Esophagus squamous epithelium (tissue), 5 donors: ENCODE measurements around the gene DPY30. TPM values are rescaled to one million over a fixed set of nuclear protein-coding genes. Genes with fewer than 3 reads are reported as not detected.

Experiments used
- DNase-seq: peaks from one replicate; lab custom pipeline; 2025; lab: John Stamatoyannopoulos, UW
- H3K27ac ChIP-seq, 4 donors: fragments of 200-600 bp; sonication (generic); one replicate each; pipeline ENCODE4 v1.5.1; 2016 to 2019; ENCODE audit warnings: mild to moderate bottlenecking in 1 of 4
- H3K27me3 ChIP-seq, 4 donors: fragments of 200-600 bp; sonication (generic); 1 replicate in 3 of 4; 2 replicates in 1 of 4; pipeline versions ENCODE4 v1.5.1 to v1.6.0; 2017 to 2021; ENCODE audit warnings: antibody characterized with exemption in 1 of 4
- H3K36me3 ChIP-seq, 3 donors: fragments of 200-600 bp; sonication (generic); one replicate each; pipeline ENCODE4 v1.5.1; 2016 to 2019
- H3K4me1 ChIP-seq, 3 donors: fragments of 200-600 bp; sonication (generic); one replicate each; pipeline ENCODE4 v1.5.1; 2017 to 2019
- H3K4me3 ChIP-seq, 4 donors: fragments of 200-600 bp; sonication (generic); 1 replicate in 3 of 4; 2 replicates in 1 of 4; pipeline ENCODE4 v1.5.1; 2016 to 2019; ENCODE audit warnings: mild to moderate bottlenecking in 2 of 4, moderate library complexity in 1 of 4
- H3K9me3 ChIP-seq, 3 donors: fragments of 200-600 bp; sonication (generic); one replicate each; pipeline ENCODE4 v1.5.1; 2016 to 2019
- CTCF ChIP-seq, 6 experiments: fragments of 450-650 bp in 4 of 6; fragments of 200-600 bp in 2 of 6; sonication (generic) in 2 of 6; IDR thresholded peaks; one replicate each; pipeline ENCODE4 v1.5.1; 2016 to 2019; ENCODE audit warnings: antibody characterized with exemption in 6 of 6, mild to moderate bottlenecking in 4 of 6, moderate library complexity in 4 of 6
- POLR2A ChIP-seq, 4 donors: fragments of 450-650 bp; IDR thresholded peaks; one replicate each; pipeline ENCODE4 v1.6.1; 2017; ENCODE audit warnings: antibody characterized with exemption in 4 of 4, mild to moderate bottlenecking in 4 of 4, moderate library complexity in 3 of 4
- WGBS, 2 donors: methylation state at CpG; one replicate each; pipeline ENCODE4 v1.1.5; 2018; 5-methylcytosine and 5-hydroxymethylcytosine counted together
- intact Hi-C: fragments of 100-400 bp; cut with DNase I; formaldehyde crosslinking; loops from one replicate; pipeline ENCODE4 v1.15.0; 2022
- total RNA-seq, 4 donors: library from RNA; depleted of rRNA; stranded (reverse); fragments of >200 nt; gene quantifications; one replicate each; pipeline ENCODE4 v1.1.0, GENCODE V29; 2016
- donor health status: DM: yes; HTN: yes; CAD: no.

The DPY30 gene
- total RNA-seq, 4 donors from 2014 or later = 53.0 to 58.2 (median 54.6) TPM

- Histone ChIP-seq H3K36me3 (peaks cover 0 to 4% (median 0%) of the 10 kb centered on the region in 3 donors), H3K27ac (peak within 1 kb of the TSS; percentile 85 to 97 (median 91)), H3K9me3 (no peaks in the 10 kb centered on the region), H3K4me3 (peak within 1 kb of the TSS; percentile 78 to 93 (median 80)), H3K27me3 (no peaks in the 10 kb centered on the region), H3K4me1 (peaks cover 3 to 40% (median 17%) of the 10 kb centered on the region in 3 donors)
- TF ChIP-seq CTCF (IDR thresholded peaks at IDR 0.05) = peak; percentile 33 to 87 (median 78)
- TF ChIP-seq POLR2A (IDR thresholded peaks at IDR 0.05) = peak in 2 of 4 donors; percentile 43 to 49
- DNase-seq = peak; percentile 90
- 0 to 1% methylated on average over 19 to 57 of the region's 79 CpGs for WGBS, 2 donors
- intact Hi-C loops = no loop called here
These were observed 23.9 kb upstream of the DPY30 start, which contains the start of gene SPAST for GRCh38 chr2:32063310-32064020. Gene SPAST (plus strand): TSS chr2:32063556. CDS start chr2:32063832, 276 bp downstream.

GRCh38 chr2:32061973-32062861 lies 22.6 kb upstream of the DPY30 start:
- no peak for DNase-seq
- peak overlapping the region; percentile 78 to 93 (median 80) for H3K4me3 ChIP-seq

DNA sequence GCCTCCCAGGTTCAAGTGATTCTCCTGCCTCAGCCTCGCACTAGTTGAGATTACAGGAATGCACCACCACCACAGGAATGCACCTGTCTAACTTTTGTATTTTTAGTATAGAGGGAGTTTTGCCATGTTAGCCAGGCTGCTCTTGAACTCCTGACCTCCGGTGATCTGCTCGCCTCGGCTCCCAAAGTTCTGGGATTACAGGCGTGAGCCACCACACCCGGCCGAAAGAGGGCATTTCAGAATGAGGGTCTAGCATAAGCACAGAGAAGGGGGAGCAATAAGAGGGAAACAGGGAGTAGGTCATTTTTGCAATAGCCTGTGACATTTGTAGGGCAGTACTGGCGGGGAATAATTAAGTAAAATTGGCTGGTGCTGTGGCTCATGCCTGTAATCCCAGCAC lies 21.8 kb upstream of the DPY30 start:
- Histone ChIP-seq H3K27ac (no peak overlapping the region), H3K4me3 (no peak overlapping the region), H3K9me3 (no peaks in the 10 kb centered on the region), H3K4me1 (peaks cover 3 to 33% (median 17%) of the 10 kb centered on the region in 3 donors), H3K27me3 (no peaks in the 10 kb centered on the region), H3K36me3 (peaks cover 0 to 3% (median 0%) of the 10 kb centered on the region in 3 donors)
- no peak for DNase-seq
- intact Hi-C loops = no loop called here
- TF ChIP-seq CTCF (IDR thresholded peaks at IDR 0.05) = no peak
- no peak for TF ChIP-seq POLR2A (IDR thresholded peaks at IDR 0.05)
- 87 to 96% methylated on average over 4 to 5 of the region's 8 CpGs for WGBS, 2 donors

More at GRCh38 chr2:32061973-32062861, 22.6 kb upstream of the DPY30 start:
- TF ChIP-seq POLR2A (IDR thresholded peaks at IDR 0.05) (no peak), CTCF (IDR thresholded peaks at IDR 0.05) (no peak)
- no peaks in the 10 kb centered on the region for H3K9me3 ChIP-seq
- intact Hi-C loops = no loop called here
- H3K36me3 ChIP-seq = peaks cover 0 to 4% (median 0%) of the 10 kb centered on the region in 3 donors
- no peaks in the 10 kb centered on the region for H3K27me3 ChIP-seq
- 43 to 51% methylated on average over 13 of the region's 13 CpGs for WGBS, 2 donors
- H3K4me1 ChIP-seq = peaks cover 3 to 40% (median 17%) of the 10 kb centered on the region in 3 donors
- H3K27ac ChIP-seq = peak overlapping the region; percentile 85 to 97 (median 91)

- intact Hi-C loops = no loop called here
- no peaks in the 10 kb centered on the region for H3K36me3 ChIP-seq
- no peak overlapping the region for H3K27ac ChIP-seq
- 82 to 89% methylated on average over 2 of the region's 2 CpGs for WGBS, 2 donors
- H3K4me1 ChIP-seq = peaks cover 3 to 21% (median 9%) of the 10 kb centered on the region in 3 donors
- no peak for TF ChIP-seq POLR2A (IDR thresholded peaks at IDR 0.05)
- no peak for TF ChIP-seq CTCF (IDR thresholded peaks at IDR 0.05)
- DNase-seq = no peak
- no peaks in the 10 kb centered on the region for H3K27me3 ChIP-seq
- no peak overlapping the region for H3K4me3 ChIP-seq
- no peaks in the 10 kb centered on the region for H3K9me3 ChIP-seq
These were observed 20.7 kb upstream of the DPY30 start for GRCh38 chr2:32060266-32060665.
